GM18499 (cell line): ENCODE measurements around the gene IWS1.
"Not testable (repeated sequence)": the region's sequence is repeated elsewhere in the genome, so short reads cannot be mapped to it uniquely, and the experiment has no call there.

ENCODE experiments used
- ATAC-seq: cut with Tn5 transposase; IDR thresholded peaks from one replicate; pipeline ENCODE4 v1.9.1; 2021; ENCODE audit warnings: moderate number of reproducible peaks; ENCODE audit not compliant: insufficient read depth, unreplicated experiment

The IWS1 gene

GRCh38 chr2:127526132-127527000 is at the start of gene IWS1:
Gene IWS1 (minus strand): TSS chr2:127526489. CDS start chr2:127526208, 281 bp downstream.
- ATAC-seq, result peak; percentile 71

GRCh38 chr2:127575941-127576432 is 49.7 kb upstream of the IWS1 start:
- no peak for ATAC-seq

GRCh38 chr2:127575185-127575765 is 49.0 kb upstream of the IWS1 start:
- ATAC-seq, result no peak

GRCh38 chr2:127574656-127575055 is 48.4 kb upstream of the IWS1 start:
- no peak for ATAC-seq

- ATAC-seq, result no peak
Measured at GRCh38 chr2:127573771-127574170, 47.5 kb upstream of the IWS1 start.

- no peak for ATAC-seq
Measured at GRCh38 chr2:127573298-127573697, 47.0 kb upstream of the IWS1 start.

GRCh38 chr2:127572841-127573240 is 46.6 kb upstream of the IWS1 start:
- no peak for ATAC-seq

GRCh38 chr2:127572352-127572751 is 46.1 kb upstream of the IWS1 start:
- not testable (repeated sequence) for ATAC-seq

- no peak for ATAC-seq
Measured at GRCh38 chr2:127570282-127571250, 44.3 kb upstream of the IWS1 start.

GRCh38 chr2:127569666-127570065 is 43.4 kb upstream of the IWS1 start:
- no peak for ATAC-seq

GRCh38 chr2:127568128-127568527 is 41.8 kb upstream of the IWS1 start:
- ATAC-seq, result no peak

GRCh38 chr2:127567351-127567854 is 41.1 kb upstream of the IWS1 start:
- ATAC-seq, result no peak

GRCh38 chr2:127566576-127566975 is 40.3 kb upstream of the IWS1 start:
- no peak for ATAC-seq

GRCh38 chr2:127566139-127566417 is 39.8 kb upstream of the IWS1 start:
- no peak for ATAC-seq

GRCh38 chr2:127565261-127566138 is 39.2 kb upstream of the IWS1 start:
- no peak for ATAC-seq

GRCh38 chr2:127564429-127565260 is 38.4 kb upstream of the IWS1 start:
- no peak for ATAC-seq

- ATAC-seq, result peak; percentile 100
Measured at GRCh38 chr2:127563458-127564428, 37.5 kb upstream of the IWS1 start.

GRCh38 chr2:127562936-127563335 is 36.6 kb upstream of the IWS1 start:
- no peak for ATAC-seq
